MCF 10A (cell line): ENCODE measurements around the gene FGGY. TPM values are rescaled to one million over a fixed set of nuclear protein-coding genes. Genes with fewer than 3 reads are reported as not detected.

Experiments used
- BruUV-seq: library from RNA; stranded (reverse); fragments of 400-500 nt; replicated peaks from 2 replicates; lab custom pipeline; 2021; lab: Mats Ljungman, UMichigan
- CTCF ChIA-PET: fragments of 300-600 bp; sonication (Branson Sonifier 250); formaldehyde crosslinking; extraction: SDS; loops from one replicate; lab custom pipeline; 2021; ENCODE audit warnings: antibody characterized with exemption, inconsistent platforms; lab: Yijun Ruan, JAX
- POLR2A ChIA-PET: fragments of 300-600, 350-650 bp; sonication (Branson Sonifier 250); formaldehyde crosslinking; extraction: SDS; loops from one replicate; lab custom pipeline; 2020; ENCODE audit warnings: antibody characterized with exemption, inconsistent platforms; lab: Yijun Ruan, JAX
- DNase-seq: peaks from one replicate; pipeline ENCODE4 v3.0.0-alpha.2; 2018; ENCODE audit not compliant: unreplicated experiment
- H3K27ac Mint-ChIP-seq: one replicate; pipeline ENCODE4 v1.8.0; 2022; ENCODE audit warnings: mild to moderate bottlenecking, low read depth, mixed read lengths; ENCODE audit not compliant: unreplicated experiment
- H3K27me3 Mint-ChIP-seq: one replicate; pipeline ENCODE4 v1.8.0; 2022; ENCODE audit warnings: mixed read lengths; ENCODE audit not compliant: insufficient read depth, unreplicated experiment
- H3K36me3 Mint-ChIP-seq: one replicate; pipeline ENCODE4 v1.8.0; 2022; ENCODE audit warnings: mild to moderate bottlenecking, moderate library complexity, mixed read lengths; ENCODE audit not compliant: insufficient read depth, unreplicated experiment
- H3K4me1 Mint-ChIP-seq: one replicate; pipeline ENCODE4 v1.8.0; 2022; ENCODE audit warnings: mixed read lengths; ENCODE audit not compliant: insufficient read depth, unreplicated experiment
- H3K4me3 Mint-ChIP-seq: one replicate; pipeline ENCODE4 v1.8.0; 2022; ENCODE audit warnings: mild to moderate bottlenecking, moderate library complexity, mixed read lengths; ENCODE audit not compliant: unreplicated experiment
- H3K9me3 Mint-ChIP-seq: one replicate; pipeline ENCODE4 v1.8.0; 2022; ENCODE audit warnings: mixed read lengths; ENCODE audit not compliant: unreplicated experiment
- CTCF ChIP-seq: fragments of 200-600 bp; IDR thresholded peaks from one replicate; pipeline ENCODE4 v1.8.0; 2022; ENCODE audit warnings: antibody characterized with exemption, mild to moderate bottlenecking; ENCODE audit not compliant: unreplicated experiment
- intact Hi-C: fragments of 100-400 bp; cut with micrococcal nuclease; formaldehyde crosslinking; loops from 2 replicates; pipeline ENCODE4 v1.14.1; 2022
- total RNA-seq: library from RNA; stranded (reverse); gene quantifications from 2 replicates; pipeline ENCODE4 v1.2.3, GENCODE V29; 2022

FGGY gene
- total RNA-seq, 1 experiment from 2014 or later, result 10.6 TPM

GRCh38 chr1:59271561-59272260, 25.2 kb upstream of the FGGY start:
- Mint-ChIP-seq H3K9me3 (no peaks in the 10 kb centered on the region), H3K27me3 (no peaks in the 10 kb centered on the region), H3K4me1 (no peaks in the 10 kb centered on the region), H3K27ac (no peak overlapping the region), H3K36me3 (no peaks in the 10 kb centered on the region), H3K4me3 (no peak overlapping the region)
- no peak for TF ChIP-seq CTCF
- CTCF ChIA-PET, result interaction anchor here (0.6 to 0.8 kb wide), 3 partner anchors 11 to 189 kb away, joined by 3 to 4 read pairs (median 3); no protein-coding TSS in a partner anchor
- POLR2A ChIA-PET, result interaction anchor here (0.5 to 1.0 kb wide), 4 partner anchors 8 to 384 kb away, joined by 3 to 4 read pairs (median 3); no protein-coding TSS in a partner anchor
- intact Hi-C loops, result no loop called here
- no TSS peak for BruUV-seq
- DNase-seq, result no peak

GRCh38 chr1:59272507-59272906, 24.4 kb upstream of the FGGY start:
- no peaks in the 10 kb centered on the region for H3K36me3 Mint-ChIP-seq
- DNase-seq, result peak; percentile 31
- BruUV-seq, result no TSS peak
- ChIA-PET POLR2A (interaction anchor here (0.6 to 0.7 kb wide), 2 partner anchors 26 to 383 kb away, joined by 3 read pairs; no protein-coding TSS in a partner anchor), CTCF (interaction anchor here (0.6 to 0.8 kb wide), 5 partner anchors 10 to 207 kb away, joined by 3 to 4 read pairs (median 3); no protein-coding TSS in a partner anchor)
- no peak for TF ChIP-seq CTCF
- H3K27me3 Mint-ChIP-seq, result no peaks in the 10 kb centered on the region
- H3K27ac Mint-ChIP-seq, result peak overlapping the region; percentile 76
- no peaks in the 10 kb centered on the region for H3K9me3 Mint-ChIP-seq
- intact Hi-C loops, result no loop called here
- no peak overlapping the region for H3K4me3 Mint-ChIP-seq
- no peaks in the 10 kb centered on the region for H3K4me1 Mint-ChIP-seq

GRCh38 chr1:59276439-59276851, 20.4 kb upstream of the FGGY start:
- POLR2A ChIA-PET, result interaction anchor here (0.6 kb wide), 1 partner anchor 22 kb away, joined by 3 read pairs; no protein-coding TSS in a partner anchor
- no peak for TF ChIP-seq CTCF
- H3K4me1 Mint-ChIP-seq, result peaks cover 12% of the 10 kb centered on the region
- no peak for DNase-seq
- BruUV-seq, result no TSS peak
- no peaks in the 10 kb centered on the region for H3K27me3 Mint-ChIP-seq
- H3K27ac Mint-ChIP-seq, result no peak overlapping the region
- intact Hi-C loops, result no loop called here
- H3K9me3 Mint-ChIP-seq, result no peaks in the 10 kb centered on the region
- no peak overlapping the region for H3K4me3 Mint-ChIP-seq
- no peaks in the 10 kb centered on the region for H3K36me3 Mint-ChIP-seq
- CTCF ChIA-PET, result no interaction called here

- TF ChIP-seq CTCF, result no peak
- intact Hi-C loops, result no loop called here
- POLR2A ChIA-PET, result interaction anchor here (1.0 kb wide), 1 partner anchor 18 kb away, joined by 3 read pairs; no protein-coding TSS in a partner anchor
- H3K9me3 Mint-ChIP-seq, result no peaks in the 10 kb centered on the region
- peaks cover 12% of the 10 kb centered on the region for H3K4me1 Mint-ChIP-seq
- no TSS peak for BruUV-seq
- no peaks in the 10 kb centered on the region for H3K36me3 Mint-ChIP-seq
- no peak overlapping the region for H3K27ac Mint-ChIP-seq
- H3K4me3 Mint-ChIP-seq, result no peak overlapping the region
- no peak for DNase-seq
- CTCF ChIA-PET, result interaction anchor here (1.1 kb wide), 1 partner anchor 14 kb away, joined by 3 read pairs; no protein-coding TSS in a partner anchor
- no peaks in the 10 kb centered on the region for H3K27me3 Mint-ChIP-seq
These were observed 18.0 kb upstream of the FGGY start for GRCh38 chr1:59278780-59279354.
